WI38 (cell line): ENCODE measurements around the gene STK39.

Experiments used
- H3K4me3 ChIP-seq: 2 replicates; pipeline ENCODE4 v1.5.1; 2011; ENCODE audit warnings: low read depth, mild to moderate bottlenecking, control low read depth, low read length
- CTCF ChIP-seq: IDR thresholded peaks from 2 replicates; pipeline ENCODE4 v1.5.1; 2012; ENCODE audit warnings: low read depth, mild to moderate bottlenecking, control low read depth, low read length

The STK39 gene

DNA sequence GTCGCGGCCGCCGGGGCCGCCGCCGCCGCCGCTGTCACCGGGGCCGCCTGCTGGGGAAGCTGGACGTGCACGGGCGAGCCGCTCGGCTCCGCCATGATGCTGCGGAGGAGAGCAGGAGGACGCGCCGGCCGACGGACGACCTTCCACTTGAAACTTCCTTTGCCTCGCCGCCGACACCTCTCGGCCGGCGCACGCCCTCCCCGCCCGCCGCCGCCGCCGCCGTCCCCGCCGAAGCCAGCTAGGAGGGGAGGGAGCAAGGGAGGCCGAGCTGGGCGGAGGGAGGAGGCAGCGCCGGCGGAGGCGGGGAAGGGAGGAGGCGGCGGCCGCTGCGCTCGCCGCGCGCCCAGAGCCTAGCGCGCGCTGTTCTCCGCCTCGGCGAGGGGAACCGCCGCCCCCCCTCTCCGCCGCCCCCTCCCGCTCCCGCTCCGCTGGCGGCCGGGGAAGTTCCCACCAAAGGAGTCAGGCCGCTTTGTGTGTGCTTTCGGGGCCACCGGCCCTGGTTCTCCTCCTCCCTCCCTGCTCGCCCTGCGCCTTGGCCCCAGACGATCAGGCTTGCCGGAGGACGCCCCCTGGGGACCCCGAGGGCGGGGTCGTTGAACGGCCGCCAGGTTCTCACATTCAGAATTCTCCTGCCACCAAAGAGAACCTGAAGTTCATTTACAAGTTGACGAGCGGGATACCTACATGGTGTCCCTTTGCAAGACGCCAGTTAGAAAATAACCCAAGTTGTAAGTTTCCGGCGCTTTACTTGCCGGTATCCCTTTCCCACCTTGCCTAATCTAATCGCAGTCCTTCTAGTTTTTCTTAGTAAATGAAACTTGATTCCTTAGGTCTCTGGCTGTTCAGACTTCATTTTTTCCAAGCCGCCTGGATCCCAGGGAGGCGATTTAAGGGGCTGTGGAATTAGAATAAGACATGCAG lies at the start of gene STK39:
Gene STK39 (minus strand): TSS at position 255 of the 921 bp plus-strand sequence. CDS start 160 bp downstream, at position 95.
- H3K4me3 ChIP-seq: peak within 1 kb of the TSS; percentile 82
- no peak for TF ChIP-seq CTCF

- no peak for TF ChIP-seq CTCF
- H3K4me3 ChIP-seq: no peak overlapping the region
Observed at GRCh38 chr2:168295051-168295450, 47.7 kb upstream of the STK39 start.

- no peak overlapping the region for H3K4me3 ChIP-seq
- no peak for TF ChIP-seq CTCF
Observed at GRCh38 chr2:168294409-168294808, 47.0 kb upstream of the STK39 start.

DNA sequence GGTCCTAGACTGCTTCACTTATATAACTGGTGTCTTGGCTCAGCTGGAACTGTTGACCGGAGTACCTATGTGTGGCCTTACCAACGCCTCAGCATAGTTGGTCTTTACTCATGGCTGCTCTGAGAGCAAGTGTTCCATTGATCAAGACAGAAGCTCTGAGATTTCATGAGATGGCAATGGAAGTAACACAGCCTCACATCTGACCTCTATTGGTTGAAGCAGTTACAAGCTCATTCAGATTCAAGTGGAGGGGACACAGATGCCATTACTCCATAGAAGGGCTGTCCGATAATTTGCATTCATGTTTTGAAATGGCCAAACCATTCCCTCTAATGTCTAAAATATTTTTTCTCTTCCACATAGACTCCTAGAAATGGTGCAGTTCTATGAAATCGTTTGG lies 46.4 kb upstream of the STK39 start:
- no peak for TF ChIP-seq CTCF

GRCh38 chr2:168290391-168290790 lies 43.0 kb upstream of the STK39 start:
- no peak for TF ChIP-seq CTCF
- H3K4me3 ChIP-seq: no peak overlapping the region

More for the DNA sequence above, 46.4 kb upstream of the STK39 start:
- H3K4me3 ChIP-seq: no peak overlapping the region

- no peak for TF ChIP-seq CTCF
- no peak overlapping the region for H3K4me3 ChIP-seq
Observed at GRCh38 chr2:168289880-168290279, 42.5 kb upstream of the STK39 start.

DNA sequence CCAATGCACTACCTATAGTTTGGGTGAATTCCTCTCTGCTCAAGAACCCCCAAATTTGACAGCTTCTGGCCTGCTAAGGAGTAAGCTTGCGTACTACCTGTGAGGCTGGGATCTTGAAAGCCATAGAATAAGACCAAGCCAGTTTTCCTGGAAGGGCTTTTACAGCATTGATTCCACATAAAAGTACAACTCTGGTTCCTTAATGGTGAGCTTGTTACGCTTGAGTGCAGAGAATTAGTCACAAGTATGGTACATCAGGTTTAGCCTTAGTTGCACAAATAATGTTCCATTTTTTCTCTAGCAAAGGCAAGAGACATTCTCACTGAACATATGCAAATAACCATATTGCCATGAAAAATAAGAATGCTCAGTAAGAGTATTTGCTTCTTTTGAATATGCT lies 39.1 kb upstream of the STK39 start:
- no peak overlapping the region for H3K4me3 ChIP-seq
- no peak for TF ChIP-seq CTCF
